Activated naive CD8-positive, alpha-beta T cell treated with anti-CD3 and anti-CD28 coated beads, Interleukin-2, amount 10 ng/mL, durations not matched to agents 7 days and 5 days (primary cell): ENCODE data around the gene OSBPL3. TPM values are rescaled to one million over a fixed set of nuclear protein-coding genes. Genes with fewer than 3 reads are reported as not detected.
A peak's percentile ranks its signal among the peaks of the same experiment; 100 is the strongest.

Source experiments
- ATAC-seq: fragments of 150-1000 bp; cut with Tn5 transposase; one replicate; pipeline ENCODE4 v1.10.0; 2021; ENCODE audit warnings: low read depth, moderate library complexity
- POLR2A ChIA-PET: fragments of 350-600 bp; sonication (Branson Sonifier 250); formaldehyde crosslinking; loops from one replicate; lab custom pipeline; 2021; ENCODE audit warnings: antibody characterized with exemption; lab: Charles Lee
- DNase-seq: peaks from one replicate; pipeline ENCODE4 v3.0.0; 2021
- H3K27ac Mint-ChIP-seq: one replicate; pipeline ENCODE4 v1.8.0; 2022; ENCODE audit warnings: mild to moderate bottlenecking, mixed read lengths
- H3K27me3 Mint-ChIP-seq: one replicate; pipeline ENCODE4 v1.8.0; 2022; ENCODE audit warnings: mild to moderate bottlenecking, moderate library complexity, mixed read lengths
- H3K36me3 Mint-ChIP-seq: one replicate; pipeline ENCODE4 v1.8.0; 2021; ENCODE audit warnings: mild to moderate bottlenecking, mixed read lengths
- H3K4me1 Mint-ChIP-seq: one replicate; pipeline ENCODE4 v1.8.0; 2021; ENCODE audit warnings: mixed read lengths
- H3K4me3 Mint-ChIP-seq: one replicate; pipeline ENCODE4 v1.8.0; 2022; ENCODE audit warnings: mild to moderate bottlenecking, moderate library complexity, mixed read lengths
- H3K9me3 Mint-ChIP-seq: one replicate; pipeline ENCODE4 v1.8.0; 2021; ENCODE audit warnings: mixed read lengths
- total RNA-seq, 2 experiments: library from RNA; stranded (reverse); gene quantifications; one replicate each; pipeline ENCODE4 v1.2.3, GENCODE V29; 2021

OSBPL3 gene
- total RNA-seq, 2 experiments from 2014 or later, result 47.8 to 60.1 TPM

DNA sequence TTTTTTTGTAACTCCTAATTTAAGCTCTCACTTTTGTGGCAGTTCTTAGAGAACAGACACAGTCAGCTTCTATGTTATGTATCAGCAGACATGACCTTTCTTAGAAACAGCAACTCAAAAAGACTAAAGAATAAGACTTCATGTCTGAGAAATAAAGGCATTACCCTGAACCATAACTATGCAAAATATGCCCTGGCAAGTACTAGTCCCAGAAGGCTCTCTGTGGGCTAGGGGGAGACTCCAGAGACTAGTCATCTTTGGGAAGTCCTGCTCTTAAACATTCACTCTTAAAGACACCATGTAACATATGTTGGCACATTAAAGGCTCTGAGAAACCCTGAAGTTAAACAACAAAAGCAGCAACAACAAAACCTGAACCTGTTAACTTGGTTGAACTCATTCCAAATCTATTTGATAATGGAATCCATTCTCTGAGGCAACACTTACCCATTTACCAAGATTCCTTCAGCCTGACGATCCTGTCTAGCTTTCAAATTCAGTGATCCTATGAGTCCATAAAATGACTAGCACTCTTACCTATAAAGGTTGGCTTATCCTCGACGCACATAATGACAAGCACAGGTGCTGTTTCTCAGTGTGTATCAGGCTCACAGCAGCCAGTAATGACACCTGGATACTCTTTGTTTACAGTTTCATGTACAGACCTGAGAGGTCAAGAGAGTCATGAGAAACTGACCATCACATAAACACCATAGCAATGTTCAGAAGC, 62.3 kb downstream of the OSBPL3 start:
- H3K4me3 Mint-ChIP-seq, result no peak overlapping the region
- no peak overlapping the region for H3K27ac Mint-ChIP-seq

GRCh38 chr7:24916463-24917040, 63.4 kb downstream of the OSBPL3 start:
- H3K27ac Mint-ChIP-seq, result peak overlapping the region; percentile 23
- peaks cover 49% of the 10 kb centered on the region for H3K36me3 Mint-ChIP-seq
- POLR2A ChIA-PET, result interaction anchor here (1.5 kb wide), 1 partner anchor 63 kb away, joined by 5 read pairs; no protein-coding TSS in a partner anchor
- H3K4me1 Mint-ChIP-seq, result peaks cover 79% of the 10 kb centered on the region
- H3K4me3 Mint-ChIP-seq, result no peak overlapping the region
- DNase-seq (no peak), ATAC-seq (no peak)
- no peaks in the 10 kb centered on the region for H3K27me3 Mint-ChIP-seq
- no peaks in the 10 kb centered on the region for H3K9me3 Mint-ChIP-seq

More for the DNA sequence above, 62.3 kb downstream of the OSBPL3 start:
- Mint-ChIP-seq H3K27me3 (no peaks in the 10 kb centered on the region), H3K9me3 (no peaks in the 10 kb centered on the region), H3K36me3 (peaks cover 46% of the 10 kb centered on the region), H3K4me1 (peaks cover 81% of the 10 kb centered on the region)
- POLR2A ChIA-PET, result interaction anchor here (1.5 kb wide), 1 partner anchor 62 kb away, joined by 5 read pairs; no protein-coding TSS in a partner anchor
- DNase-seq, result no peak
- no peak for ATAC-seq

GRCh38 chr7:24914465-24914859, 65.5 kb downstream of the OSBPL3 start:
- ATAC-seq (no peak), DNase-seq (no peak)
- H3K36me3 Mint-ChIP-seq, result peaks cover 49% of the 10 kb centered on the region
- H3K4me3 Mint-ChIP-seq, result peak overlapping the region; percentile 30
- H3K9me3 Mint-ChIP-seq, result no peaks in the 10 kb centered on the region
- peak overlapping the region; percentile 60 for H3K27ac Mint-ChIP-seq
- POLR2A ChIA-PET, result no interaction called here
- H3K27me3 Mint-ChIP-seq, result no peaks in the 10 kb centered on the region
- H3K4me1 Mint-ChIP-seq, result peaks cover 80% of the 10 kb centered on the region

GRCh38 chr7:24913801-24914464, 66.0 kb downstream of the OSBPL3 start:
- no peaks in the 10 kb centered on the region for H3K27me3 Mint-ChIP-seq
- H3K9me3 Mint-ChIP-seq, result no peaks in the 10 kb centered on the region
- no peak overlapping the region for H3K4me3 Mint-ChIP-seq
- POLR2A ChIA-PET, result interaction anchor here (1.2 kb wide), 1 partner anchor 93 kb away, joined by 3 read pairs; no protein-coding TSS in a partner anchor
- peaks cover 46% of the 10 kb centered on the region for H3K36me3 Mint-ChIP-seq
- H3K4me1 Mint-ChIP-seq, result peaks cover 75% of the 10 kb centered on the region
- DNase-seq, result no peak
- peak overlapping the region; percentile 19 for H3K27ac Mint-ChIP-seq
- ATAC-seq, result no peak

DNA sequence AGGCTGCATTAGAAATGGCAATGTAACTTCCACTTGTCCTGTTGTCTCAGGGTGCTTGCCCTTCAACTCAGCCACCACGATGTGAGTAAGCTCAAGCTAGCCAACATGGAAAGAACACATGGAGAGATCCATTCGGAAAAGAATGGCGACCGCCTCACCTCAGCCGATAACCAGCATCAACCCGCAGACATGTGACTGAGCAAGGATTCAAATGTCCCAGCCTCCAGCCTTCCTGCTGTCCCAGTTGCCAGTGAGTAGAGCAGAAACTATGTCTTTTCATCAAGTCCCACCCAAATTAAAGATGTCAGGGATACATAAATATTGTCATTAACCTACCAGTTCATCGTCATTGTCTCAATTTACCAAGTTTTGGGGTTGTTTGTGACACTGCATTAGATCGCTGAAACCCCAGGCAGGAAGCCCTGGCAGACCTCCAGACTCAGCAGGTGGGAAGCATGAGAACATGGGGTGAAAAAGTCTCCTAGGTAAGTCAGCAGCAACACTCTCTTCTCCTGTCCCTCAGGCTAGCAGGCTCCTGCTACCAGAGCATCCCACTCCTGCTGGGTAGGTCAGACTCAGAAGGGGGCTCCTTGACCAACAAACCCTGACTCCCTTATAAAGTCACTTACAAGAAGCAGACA, 67.0 kb downstream of the OSBPL3 start:
- ATAC-seq, result no peak
- H3K27me3 Mint-ChIP-seq, result no peaks in the 10 kb centered on the region
- no peak for DNase-seq
- POLR2A ChIA-PET, result interaction anchor here (1.2 to 4.5 kb wide), 2 partner anchors 66 to 93 kb away, joined by 3 to 34 read pairs; partner anchors contain the start of gene OSBPL3
- peaks cover 37% of the 10 kb centered on the region for H3K36me3 Mint-ChIP-seq
- H3K4me3 Mint-ChIP-seq, result peak overlapping the region; percentile 26
- peak overlapping the region; percentile 58 for H3K27ac Mint-ChIP-seq
- peaks cover 66% of the 10 kb centered on the region for H3K4me1 Mint-ChIP-seq
- H3K9me3 Mint-ChIP-seq, result no peaks in the 10 kb centered on the region

- H3K27me3 Mint-ChIP-seq, result no peaks in the 10 kb centered on the region
- peaks cover 36% of the 10 kb centered on the region for H3K36me3 Mint-ChIP-seq
- H3K27ac Mint-ChIP-seq, result peak overlapping the region; percentile 58
- ATAC-seq (no peak), DNase-seq (no peak)
- peak overlapping the region; percentile 29 for H3K4me3 Mint-ChIP-seq
- peaks cover 60% of the 10 kb centered on the region for H3K4me1 Mint-ChIP-seq
- H3K9me3 Mint-ChIP-seq, result no peaks in the 10 kb centered on the region
- POLR2A ChIA-PET, result interaction anchor here (4.5 kb wide), 1 partner anchor 66 kb away, joined by 34 read pairs; the partner anchor contains the start of gene OSBPL3
Measured at GRCh38 chr7:24912424-24912823, 67.6 kb downstream of the OSBPL3 start.

DNA sequence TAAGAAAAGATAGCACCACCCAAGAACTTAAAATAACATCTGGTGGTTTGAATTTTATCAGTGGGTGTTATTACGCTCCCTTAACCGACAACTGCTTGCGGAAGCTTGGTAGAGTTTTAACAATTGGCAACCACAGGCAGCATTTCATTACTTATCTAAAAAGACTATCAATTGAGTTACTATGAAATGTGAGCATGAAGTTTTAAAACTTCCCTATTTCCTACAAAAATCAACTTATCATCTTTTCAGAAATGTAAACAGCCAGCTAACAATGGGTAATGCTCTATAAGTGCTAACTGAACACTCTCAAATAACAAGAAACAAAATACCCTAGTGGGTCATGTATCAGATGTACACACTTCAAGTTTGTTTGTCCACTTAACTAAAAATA, 68.8 kb downstream of the OSBPL3 start:
- Mint-ChIP-seq H3K36me3 (peaks cover 28% of the 10 kb centered on the region), H3K4me1 (peaks cover 53% of the 10 kb centered on the region), H3K4me3 (peak overlapping the region; percentile 79), H3K27me3 (no peaks in the 10 kb centered on the region), H3K27ac (peak overlapping the region; percentile 99), H3K9me3 (no peaks in the 10 kb centered on the region)
- DNase-seq (no peak), ATAC-seq (peak; percentile 67)
- POLR2A ChIA-PET, result interaction anchor here (1.0 to 4.5 kb wide), 6 partner anchors 10 to 70 kb away, joined by 3 to 34 read pairs (median 8); partner anchors contain the start of gene OSBPL3

DNA sequence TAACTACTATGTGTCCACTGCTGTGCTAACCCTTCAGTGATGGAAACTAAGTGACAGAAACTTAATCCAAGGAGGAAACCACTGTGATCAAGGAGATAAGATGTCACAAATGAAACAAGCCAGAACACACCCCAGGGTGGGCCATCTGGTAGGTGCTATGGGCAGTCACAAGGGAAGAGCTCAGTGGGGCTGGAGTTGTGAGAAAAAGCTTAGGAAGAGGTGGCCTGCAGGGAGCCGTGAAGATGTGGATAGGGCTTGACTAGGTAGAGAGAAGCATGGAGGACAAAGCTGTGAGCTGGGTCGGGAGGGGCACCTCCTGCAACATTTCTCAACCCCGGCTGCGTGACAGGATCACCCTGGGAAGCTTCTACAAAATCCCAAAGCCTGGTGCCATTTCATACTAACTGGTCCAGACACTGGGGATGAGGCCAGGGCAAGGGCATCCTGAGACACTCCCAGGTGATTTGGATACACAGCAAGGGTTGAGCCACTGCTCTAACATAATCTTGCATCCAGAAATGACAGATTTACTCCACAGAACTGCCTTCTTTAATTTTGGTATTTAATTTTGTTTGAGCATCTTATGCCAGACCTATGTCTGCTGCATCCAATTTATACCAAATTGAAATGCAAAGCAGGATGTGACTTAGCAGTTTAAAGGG, 69.3 kb downstream of the OSBPL3 start:
- H3K9me3 Mint-ChIP-seq, result no peaks in the 10 kb centered on the region
- POLR2A ChIA-PET, result interaction anchor here (0.8 to 4.5 kb wide), 6 partner anchors 11 to 84 kb away, joined by 3 to 34 read pairs (median 6); partner anchors contain the start of gene OSBPL3
- ATAC-seq (peak; percentile 24), DNase-seq (no peak)
- H3K27ac Mint-ChIP-seq, result peak overlapping the region; percentile 99
- no peaks in the 10 kb centered on the region for H3K27me3 Mint-ChIP-seq
- peaks cover 23% of the 10 kb centered on the region for H3K36me3 Mint-ChIP-seq
- peak overlapping the region; percentile 79 for H3K4me3 Mint-ChIP-seq
- H3K4me1 Mint-ChIP-seq, result peaks cover 51% of the 10 kb centered on the region

DNA sequence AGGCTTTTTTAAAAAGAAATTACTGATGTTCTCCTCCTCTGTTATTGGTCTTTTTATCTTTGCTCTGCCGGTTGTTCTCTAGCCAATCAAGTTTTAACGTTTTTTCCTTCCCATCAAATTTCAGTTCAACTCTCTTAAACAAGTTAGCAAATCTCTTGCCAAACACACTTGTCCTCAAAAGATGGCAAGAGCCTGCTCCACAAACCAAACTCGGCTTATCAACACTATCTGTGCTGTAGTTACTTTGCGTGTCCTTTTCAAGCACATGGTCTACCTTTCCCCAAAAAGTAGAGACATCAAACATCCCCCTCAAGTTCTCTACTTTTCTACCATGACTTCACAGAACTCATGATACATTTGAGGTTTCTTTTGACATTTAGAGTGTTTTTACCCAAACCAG, 71.3 kb downstream of the OSBPL3 start:
- Mint-ChIP-seq H3K27me3 (no peaks in the 10 kb centered on the region), H3K27ac (no peak overlapping the region), H3K4me1 (peaks cover 47% of the 10 kb centered on the region), H3K4me3 (no peak overlapping the region), H3K9me3 (no peaks in the 10 kb centered on the region), H3K36me3 (peaks cover 19% of the 10 kb centered on the region)
- DNase-seq (no peak), ATAC-seq (no peak)
- POLR2A ChIA-PET, result interaction anchor here (4.5 kb wide), 1 partner anchor 70 kb away, joined by 34 read pairs; the partner anchor contains the start of gene OSBPL3

- Mint-ChIP-seq H3K9me3 (no peaks in the 10 kb centered on the region), H3K27me3 (no peaks in the 10 kb centered on the region), H3K4me1 (peaks cover 45% of the 10 kb centered on the region), H3K36me3 (peaks cover 20% of the 10 kb centered on the region), H3K27ac (no peak overlapping the region), H3K4me3 (no peak overlapping the region)
- DNase-seq, result no peak
- no peak for ATAC-seq
- POLR2A ChIA-PET, result interaction anchor here (4.5 kb wide), 1 partner anchor 70 kb away, joined by 34 read pairs; the partner anchor contains the start of gene OSBPL3
Measured at GRCh38 chr7:24908166-24908565, 71.8 kb downstream of the OSBPL3 start.

DNA sequence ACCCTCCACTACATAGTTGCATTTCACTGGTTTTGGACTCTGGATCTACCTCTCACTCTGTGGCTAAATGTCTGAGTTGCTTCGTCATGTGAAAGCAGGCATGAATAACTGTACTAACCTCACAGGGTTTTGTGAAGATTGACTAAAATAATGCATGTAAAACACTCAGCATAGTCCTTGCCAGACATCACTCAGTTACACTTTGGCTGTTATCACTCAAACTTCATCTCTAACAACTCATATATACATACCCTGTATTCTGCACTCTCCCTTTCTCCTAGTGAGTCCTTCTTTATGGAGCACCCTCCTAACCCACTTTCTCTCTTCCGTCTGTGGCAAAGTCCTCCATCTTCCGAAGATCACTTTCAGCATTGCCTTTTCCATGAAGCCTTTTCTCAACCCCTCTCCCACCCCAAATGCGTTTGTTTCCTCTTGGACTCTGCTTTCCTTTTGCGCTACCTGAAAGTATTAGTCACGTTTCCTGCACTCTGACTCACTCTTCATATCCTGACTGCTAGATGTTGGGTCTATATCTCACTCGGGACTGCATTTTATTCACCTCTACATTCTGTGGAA, 72.6 kb downstream of the OSBPL3 start:
- H3K4me3 Mint-ChIP-seq, result no peak overlapping the region
- no peak overlapping the region for H3K27ac Mint-ChIP-seq
- ATAC-seq, result peak; percentile 67
- DNase-seq, result no peak
- POLR2A ChIA-PET, result no interaction called here
- no peaks in the 10 kb centered on the region for H3K9me3 Mint-ChIP-seq
- H3K36me3 Mint-ChIP-seq, result peaks cover 15% of the 10 kb centered on the region
- H3K4me1 Mint-ChIP-seq, result peaks cover 43% of the 10 kb centered on the region
- no peaks in the 10 kb centered on the region for H3K27me3 Mint-ChIP-seq
